Panc1 (cell line): ENCODE results near the gene ADAMTS15. TPM values are rescaled to one million over a fixed set of nuclear protein-coding genes. Genes with fewer than 3 reads are reported as not detected.

ENCODE experiments used
- ATAC-seq: fragments of 200-7000 bp; cut with Tn5 transposase; 2 replicates; pipeline ENCODE4 v1.9.1; 2020; ENCODE audit warnings: mild to moderate bottlenecking, moderate library complexity
- BruUV-seq: library from RNA; stranded (reverse); fragments of 400-500 nt; replicated peaks from 2 replicates; lab custom pipeline; 2021; lab: Mats Ljungman, UMichigan
- CTCF ChIA-PET: fragments of 300-600 bp; sonication (Branson Sonifier 250); formaldehyde crosslinking; loops from one replicate; lab custom pipeline; 2022; ENCODE audit warnings: antibody characterized with exemption; lab: Charles Lee
- POLR2A ChIA-PET: fragments of 300-600 bp; sonication (Branson Sonifier 250); formaldehyde crosslinking; loops from one replicate; lab custom pipeline; 2022; ENCODE audit warnings: antibody characterized with exemption; lab: Charles Lee
- DNase-seq: peaks from one replicate; pipeline ENCODE4 v3.0.0-alpha.2; 2010; ENCODE audit warnings: low read depth, low spot score
- H3K27ac ChIP-seq: 2 replicates; pipeline ENCODE4 v1.5.1; 2011; ENCODE audit warnings: mild to moderate bottlenecking, low read length, inconsistent platforms
- H3K27me3 ChIP-seq: fragments of 200-500 bp; sonication (Bioruptor generic); 2 replicates; pipeline ENCODE4 v1.6.0; 2014; ENCODE audit warnings: low read length, inconsistent platforms; ENCODE audit not compliant: control insufficient read depth, insufficient read depth
- H3K36me3 ChIP-seq: fragments of 200-500 bp; sonication (Bioruptor generic); 2 replicates; pipeline ENCODE4 v1.5.1; 2014; ENCODE audit warnings: inconsistent platforms, mild to moderate bottlenecking, low read length, moderate library complexity; ENCODE audit not compliant: control insufficient read depth, insufficient read depth
- H3K4me1 ChIP-seq: 2 replicates; pipeline ENCODE4 v1.5.1; 2011; ENCODE audit warnings: inconsistent platforms, mild to moderate bottlenecking, low read length, moderate library complexity; ENCODE audit not compliant: control insufficient read depth, insufficient read depth
- H3K4me3 ChIP-seq, 2 experiments: 2 replicates each; pipeline ENCODE4 v1.5.1; 2011 to 2012; ENCODE audit warnings: low read depth in 2 of 2, low read length in 2 of 2, mild to moderate bottlenecking in 2 of 2, inconsistent platforms in 1 of 2, moderate library complexity in 1 of 2
- H3K9me3 ChIP-seq: fragments of 200-500 bp; sonication (Bioruptor generic); 2 replicates; pipeline ENCODE4 v1.5.1; 2014; ENCODE audit warnings: low read depth, mild to moderate bottlenecking, inconsistent platforms, low read length, moderate library complexity; ENCODE audit not compliant: control insufficient read depth, insufficient read depth
- CTCF ChIP-seq: fragments of 450-650 bp; IDR thresholded peaks from 2 replicates; pipeline ENCODE4 v1.5.1; 2017; ENCODE audit warnings: mild to moderate bottlenecking
- POLR2AphosphoS5 ChIP-seq: IDR thresholded peaks from 2 replicates; pipeline ENCODE4 v1.6.1; 2012; ENCODE audit warnings: mild to moderate bottlenecking, low read depth, low read length, moderate library complexity
- REST ChIP-seq, 2 experiments: IDR thresholded peaks; 2 replicates each; pipeline ENCODE4 v1.6.1; 2011 to 2012; ENCODE audit warnings: low read depth in 2 of 2, control low read depth in 1 of 2, low read length in 1 of 2, mild to moderate bottlenecking in 1 of 2, moderate library complexity in 1 of 2; ENCODE audit not compliant: insufficient read depth in 1 of 2
- SIN3A ChIP-seq: IDR thresholded peaks from 2 replicates; pipeline ENCODE4 v1.6.1; 2012; ENCODE audit warnings: low read depth, mild to moderate bottlenecking, low read length, moderate library complexity, borderline replicate concordance; ENCODE audit not compliant: insufficient read depth
- TCF7L2 ChIP-seq: IDR thresholded peaks from 2 replicates; pipeline ENCODE4 v1.6.1; 2011; ENCODE audit warnings: mild to moderate bottlenecking, low read depth, low read length, inconsistent platforms
- in situ Hi-C: cut with HindIII; loops from 2 replicates; pipeline ENCODE4 v1.10.0; 2016; ENCODE audit warnings: low sequenced_read_pairs, low pct_unique_long_range_greater_than_20kb
- intact Hi-C: fragments of 100-400 bp; cut with micrococcal nuclease; formaldehyde crosslinking; loops from one replicate; pipeline ENCODE4 v1.10.0; 2022; ENCODE audit not compliant: unreplicated experiment
- total RNA-seq: library from RNA; stranded (reverse); gene quantifications from one replicate; pipeline ENCODE4 v1.2.1, GENCODE V29; 2021; ENCODE audit not compliant: unreplicated experiment

The ADAMTS15 gene
- total RNA-seq, 1 experiment from 2014 or later: 39.9 TPM

GRCh38 chr11:130511765-130512164 lies 63.3 kb downstream of the ADAMTS15 start:
- in situ Hi-C loops: no loop called here
- intact Hi-C loops: no loop called here
- no peaks in the 10 kb centered on the region; the same call in 1 of the 2 replicates for H3K9me3 ChIP-seq
- CTCF ChIA-PET: no interaction called here
- H3K36me3 ChIP-seq: no peaks in the 10 kb centered on the region
- BruUV-seq: no TSS peak
- POLR2A ChIA-PET: no interaction called here
- no peak for TF ChIP-seq REST (IDR thresholded peaks at IDR 0.05; ENCODE audit: insufficient read depth in 1 of 2, low read depth in 2 of 2, low read length in 1 of 2)
- TF ChIP-seq CTCF: no peak
- DNase-seq: no peak
- H3K27ac ChIP-seq: peak overlapping the region; percentile 48; the same call in 1 of the 2 replicates
- peak; percentile 41; the same call in 1 of the 2 replicates for ATAC-seq
- H3K4me1 ChIP-seq: peaks cover 16% of the 10 kb centered on the region
- H3K4me3 ChIP-seq: no peak overlapping the region
- H3K27me3 ChIP-seq: no peaks in the 10 kb centered on the region

GRCh38 chr11:130512662-130513061 lies 64.2 kb downstream of the ADAMTS15 start:
- no peaks in the 10 kb centered on the region; the same call in 1 of the 2 replicates for H3K9me3 ChIP-seq
- TF ChIP-seq CTCF: no peak
- TF ChIP-seq TCF7L2: no peak
- TF ChIP-seq REST (IDR thresholded peaks at IDR 0.05; ENCODE audit: insufficient read depth in 1 of 2, low read depth in 2 of 2, low read length in 1 of 2): no peak
- TF ChIP-seq POLR2AphosphoS5: no peak
- TF ChIP-seq SIN3A: no peak
- no TSS peak for BruUV-seq
- ATAC-seq (no peak), DNase-seq (no peak)
- intact Hi-C loops (no loop called here), in situ Hi-C loops (no loop called here)
- no peaks in the 10 kb centered on the region for H3K36me3 ChIP-seq
- CTCF ChIA-PET: no interaction called here
- H3K4me3 ChIP-seq: no peak overlapping the region
- peaks cover 16% of the 10 kb centered on the region for H3K4me1 ChIP-seq
- H3K27ac ChIP-seq: peak overlapping the region; percentile 48; the same call in 1 of the 2 replicates
- POLR2A ChIA-PET: no interaction called here
- H3K27me3 ChIP-seq: no peaks in the 10 kb centered on the region
